Endometrial microvascular endothelial cells (primary cell): Measurements from ENCODE around the gene CHMP5. TPM values are rescaled to one million over a fixed set of nuclear protein-coding genes. Genes with fewer than 3 reads are reported as not detected.

Source experiments
- total RNA-seq: library from RNA; depleted of rRNA; stranded (reverse); fragments of >200 nt; gene quantifications from one replicate; pipeline ENCODE4 v1.2.3, GENCODE V29; 2015; ENCODE audit errors: inconsistent ontology term

The CHMP5 gene
- total RNA-seq, 1 donor from 2014 or later: 69.4 TPM

Other genes with a start within 250 kb of the CHMP5 start
- gene DNAJA1, start 239.8 kb upstream of the CHMP5 start, total RNA-seq: 207 TPM
- 21.9 TPM for gene SMU1, start 188.4 kb upstream of the CHMP5 start, total RNA-seq
- 27.0 TPM for gene B4GALT1, start 97.7 kb upstream of the CHMP5 start, total RNA-seq
- gene SPINK4, start 24.9 kb upstream of the CHMP5 start, total RNA-seq: not detected
- 41.4 TPM for gene BAG1, start 341 bp upstream of the CHMP5 start, total RNA-seq
- 24.3 TPM for gene NFX1, start 25.5 kb downstream of the CHMP5 start, total RNA-seq
- gene AQP7, start 137.5 kb downstream of the CHMP5 start, total RNA-seq: not detected
- gene AQP3, start 182.5 kb downstream of the CHMP5 start, total RNA-seq: 1.1 TPM
- 47.6 TPM for gene NOL6, start 208.9 kb downstream of the CHMP5 start, total RNA-seq